ENCODE data around the gene TPX2. TPM values are rescaled to one million over a fixed set of nuclear protein-coding genes. Genes with fewer than 3 reads are reported as not detected.

The TPX2 gene
- polyA plus RNA-seq, 2 of the 4 experiments (the other 2 are of a cell fraction): 92.9 TPM

DNA sequence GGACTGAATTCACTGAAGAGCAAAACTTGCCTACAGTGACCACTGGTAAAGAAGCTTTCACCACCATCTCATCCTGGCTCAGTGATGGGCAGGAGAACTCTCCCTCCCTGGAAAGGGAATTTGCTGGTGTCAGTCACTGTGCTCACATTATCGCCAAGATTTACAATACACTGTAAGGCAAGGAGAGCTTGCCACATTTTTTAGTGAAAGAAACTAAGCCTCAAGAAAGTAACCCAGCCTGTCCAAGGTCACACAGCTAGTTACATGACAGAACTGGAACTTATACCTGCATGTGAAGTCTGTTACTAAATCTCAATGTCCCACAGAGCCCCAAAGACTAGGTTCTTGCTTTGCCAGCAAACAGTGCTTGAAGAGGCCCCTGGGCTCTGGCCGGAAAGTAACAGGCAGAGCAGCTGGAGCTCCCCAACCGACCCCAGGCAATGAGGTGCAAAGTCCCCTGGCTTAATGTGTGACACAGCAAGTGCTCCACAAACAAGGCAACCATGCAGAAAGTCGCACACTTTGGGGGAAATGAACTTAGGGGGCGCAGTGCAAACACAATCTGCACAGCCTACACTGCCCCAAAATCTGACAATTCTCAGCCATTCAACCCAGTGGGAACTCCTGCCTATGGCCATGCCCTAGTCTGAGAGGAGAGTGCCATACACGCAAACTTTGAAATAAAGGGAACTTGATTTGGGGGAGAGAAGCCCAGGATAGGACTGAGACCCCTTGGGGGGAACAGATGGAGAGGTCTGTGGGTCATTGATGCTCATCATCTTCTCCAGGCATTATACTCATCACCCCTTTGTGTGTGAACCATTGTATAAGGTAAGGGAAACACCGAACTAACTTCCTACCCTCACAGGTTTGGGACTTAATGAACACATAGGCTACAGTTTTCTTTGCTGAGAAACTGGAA lies 18.3 kb upstream of the TPX2 start:
- 2% methylated on average over 7 of the region's 7 CpGs for WGBS (ENCODE audit: missing lambda C conversion rate)
- peak; percentile 35; the same call in 1 of the 2 replicates for TF ChIP-seq HOXA7 (CRISPR knock-in tag; IDR thresholded peaks at IDR 0.05)
- 0 out of 2 replicates have a peak, but pooled peaks have one; percentile 15 for TF ChIP-seq EHF (CRISPR knock-in tag; IDR thresholded peaks at IDR 0.05)
- peak; percentile 52; the same call in 1 of the 2 replicates for TF ChIP-seq HOXB5 (CRISPR knock-in tag; IDR thresholded peaks at IDR 0.05)
- TF ChIP-seq TFCP2L1 (CRISPR knock-in tag; IDR thresholded peaks at IDR 0.05): 0 out of 2 replicates have a peak, but pooled peaks have one; percentile 56
- TF ChIP-seq JUN (IDR thresholded peaks at IDR 0.05): peak in 1 of 2 experiments; percentile 61; a peak in 2 of 5 replicates
- TF ChIP-seq SREBF2 (IDR thresholded peaks at IDR 0.05): no peak
- TF ChIP-seq, protein P1, sequence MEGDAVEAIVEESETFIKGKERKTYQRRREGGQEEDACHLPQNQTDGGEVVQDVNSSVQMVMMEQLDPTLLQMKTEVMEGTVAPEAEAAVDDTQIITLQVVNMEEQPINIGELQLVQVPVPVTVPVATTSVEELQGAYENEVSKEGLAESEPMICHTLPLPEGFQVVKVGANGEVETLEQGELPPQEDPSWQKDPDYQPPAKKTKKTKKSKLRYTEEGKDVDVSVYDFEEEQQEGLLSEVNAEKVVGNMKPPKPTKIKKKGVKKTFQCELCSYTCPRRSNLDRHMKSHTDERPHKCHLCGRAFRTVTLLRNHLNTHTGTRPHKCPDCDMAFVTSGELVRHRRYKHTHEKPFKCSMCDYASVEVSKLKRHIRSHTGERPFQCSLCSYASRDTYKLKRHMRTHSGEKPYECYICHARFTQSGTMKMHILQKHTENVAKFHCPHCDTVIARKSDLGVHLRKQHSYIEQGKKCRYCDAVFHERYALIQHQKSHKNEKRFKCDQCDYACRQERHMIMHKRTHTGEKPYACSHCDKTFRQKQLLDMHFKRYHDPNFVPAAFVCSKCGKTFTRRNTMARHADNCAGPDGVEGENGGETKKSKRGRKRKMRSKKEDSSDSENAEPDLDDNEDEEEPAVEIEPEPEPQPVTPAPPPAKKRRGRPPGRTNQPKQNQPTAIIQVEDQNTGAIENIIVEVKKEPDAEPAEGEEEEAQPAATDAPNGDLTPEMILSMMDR (IDR thresholded peaks at IDR 0.05): 0 out of 3 replicates have a peak, but pooled peaks have one; percentile 7
- TF ChIP-seq, protein P2, sequence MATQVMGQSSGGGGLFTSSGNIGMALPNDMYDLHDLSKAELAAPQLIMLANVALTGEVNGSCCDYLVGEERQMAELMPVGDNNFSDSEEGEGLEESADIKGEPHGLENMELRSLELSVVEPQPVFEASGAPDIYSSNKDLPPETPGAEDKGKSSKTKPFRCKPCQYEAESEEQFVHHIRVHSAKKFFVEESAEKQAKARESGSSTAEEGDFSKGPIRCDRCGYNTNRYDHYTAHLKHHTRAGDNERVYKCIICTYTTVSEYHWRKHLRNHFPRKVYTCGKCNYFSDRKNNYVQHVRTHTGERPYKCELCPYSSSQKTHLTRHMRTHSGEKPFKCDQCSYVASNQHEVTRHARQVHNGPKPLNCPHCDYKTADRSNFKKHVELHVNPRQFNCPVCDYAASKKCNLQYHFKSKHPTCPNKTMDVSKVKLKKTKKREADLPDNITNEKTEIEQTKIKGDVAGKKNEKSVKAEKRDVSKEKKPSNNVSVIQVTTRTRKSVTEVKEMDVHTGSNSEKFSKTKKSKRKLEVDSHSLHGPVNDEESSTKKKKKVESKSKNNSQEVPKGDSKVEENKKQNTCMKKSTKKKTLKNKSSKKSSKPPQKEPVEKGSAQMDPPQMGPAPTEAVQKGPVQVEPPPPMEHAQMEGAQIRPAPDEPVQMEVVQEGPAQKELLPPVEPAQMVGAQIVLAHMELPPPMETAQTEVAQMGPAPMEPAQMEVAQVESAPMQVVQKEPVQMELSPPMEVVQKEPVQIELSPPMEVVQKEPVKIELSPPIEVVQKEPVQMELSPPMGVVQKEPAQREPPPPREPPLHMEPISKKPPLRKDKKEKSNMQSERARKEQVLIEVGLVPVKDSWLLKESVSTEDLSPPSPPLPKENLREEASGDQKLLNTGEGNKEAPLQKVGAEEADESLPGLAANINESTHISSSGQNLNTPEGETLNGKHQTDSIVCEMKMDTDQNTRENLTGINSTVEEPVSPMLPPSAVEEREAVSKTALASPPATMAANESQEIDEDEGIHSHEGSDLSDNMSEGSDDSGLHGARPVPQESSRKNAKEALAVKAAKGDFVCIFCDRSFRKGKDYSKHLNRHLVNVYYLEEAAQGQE (IDR thresholded peaks at IDR 0.05): no peak; the same call in 1 of the 2 replicates
- ATAC-seq (no peak), DNase-seq (ENCODE audit: low read depth in 1 of 2, low spot score in 1 of 2) (no peak), FAIRE-seq (no peak)
- CTCF ChIA-PET: interaction anchor here (0.8 to 14.7 kb wide), 16 partner anchors 11 to 161 kb away, joined by 3 to 489 read pairs (median 16); partner anchors contain the start of gene COX4I2
- Histone ChIP-seq H3K9me3 (no peaks in the 10 kb centered on the region), H3K27ac (peak overlapping the region; percentile 95 to 96), H3K4me1 (peaks cover 38% of the 10 kb centered on the region), H3K4me2 (peak overlapping the region; percentile 80), H3K4me3 (peak overlapping the region; percentile 68)
- POLR2A ChIA-PET: interaction anchor here (0.8 to 5.5 kb wide), 11 partner anchors 8 to 160 kb away, joined by 3 to 90 read pairs (median 5); partner anchors contain the start of gene ID1

DNA sequence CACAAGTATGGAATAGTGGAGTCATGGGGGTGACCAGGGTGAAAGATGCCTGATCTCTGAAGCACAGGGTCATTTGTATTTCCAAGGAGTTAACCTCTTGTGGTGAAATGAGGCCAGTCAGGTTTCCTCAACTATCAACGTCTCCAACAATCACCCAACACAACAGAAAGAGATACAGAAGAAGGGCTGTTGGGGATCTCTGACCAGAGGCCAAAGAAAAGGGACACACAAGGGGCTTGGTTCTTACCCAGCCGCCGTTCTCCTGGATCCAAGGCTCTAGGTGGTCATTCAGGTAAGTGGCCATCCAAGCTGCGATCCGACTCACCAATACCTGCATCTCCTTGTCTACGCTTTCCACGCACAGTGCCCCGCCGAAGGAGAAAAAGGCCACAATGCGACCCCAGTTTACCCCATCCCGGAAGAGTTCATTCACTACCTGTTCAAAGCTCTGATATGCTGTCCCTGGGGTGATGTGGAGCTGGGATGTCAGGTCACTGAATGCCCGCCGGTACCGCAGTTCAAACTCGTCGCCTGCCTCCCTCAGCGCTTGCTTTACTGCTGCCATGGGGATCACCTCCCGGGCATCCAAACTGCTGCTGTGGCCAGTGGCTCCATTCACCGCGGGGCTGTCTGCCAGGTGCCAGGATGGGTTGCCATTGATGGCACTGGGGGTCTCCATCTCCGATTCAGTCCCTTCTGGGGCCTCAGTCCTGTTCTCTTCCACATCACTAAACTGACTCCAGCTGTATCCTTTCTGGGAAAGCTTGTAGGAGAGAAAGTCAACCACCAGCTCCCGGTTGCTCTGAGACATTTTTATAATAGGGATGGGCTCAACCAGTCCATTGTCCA lies 17.5 kb upstream of the TPX2 start:
- peak overlapping the region; percentile 80 for H3K4me2 ChIP-seq
- H3K27ac ChIP-seq: peak overlapping the region; percentile 95 to 96
- ATAC-seq (no peak), DNase-seq (ENCODE audit: low read depth in 1 of 2, low spot score in 1 of 2) (no peak), FAIRE-seq (no peak)
- no peaks in the 10 kb centered on the region for H3K9me3 ChIP-seq
- peaks cover 29% of the 10 kb centered on the region for H3K4me1 ChIP-seq
- POLR2A ChIA-PET: interaction anchor here (0.6 to 5.5 kb wide), 12 partner anchors 9 to 113 kb away, joined by 3 to 90 read pairs (median 14); partner anchors contain the start of gene TPX2
- H3K4me3 ChIP-seq: peak overlapping the region; percentile 68
- WGBS (ENCODE audit: missing lambda C conversion rate): 1% methylated on average over 16 of the region's 22 CpGs
- CTCF ChIA-PET: interaction anchor here (1.1 to 14.7 kb wide), 13 partner anchors 11 to 162 kb away, joined by 3 to 489 read pairs (median 37); partner anchors contain the start of gene COX4I2
- TF ChIP-seq EHMT2 (IDR thresholded peaks at IDR 0.05; ENCODE audit: low read depth) (no peak), RAD21 (conservative IDR thresholded peaks at IDR 0.05 in 1 of 2, IDR thresholded peaks at IDR 0.05 in 1 of 2) (no peak), ELK1 (IDR thresholded peaks at IDR 0.05; ENCODE audit: low read depth, low read length) (no peak), NPAS2 (CRISPR knock-in tag; IDR thresholded peaks at IDR 0.05; ENCODE audit: borderline replicate concordance) (no peak), HOXB13 (CRISPR knock-in tag; IDR thresholded peaks at IDR 0.05; ENCODE audit: low read depth) (0 out of 2 replicates have a peak, but pooled peaks have one; percentile 8), NFE2L2 (conservative IDR thresholded peaks at IDR 0.05; ENCODE audit: low read length) (no peak), CEBPB (IDR thresholded peaks at IDR 0.05) (no peak), JUN (IDR thresholded peaks at IDR 0.05) (peak in 1 of 2 experiments; percentile 0; a peak in 2 of 5 replicates)
- TF ChIP-seq, protein P2 (IDR thresholded peaks at IDR 0.05): no peak
- TF ChIP-seq, protein P1 (IDR thresholded peaks at IDR 0.05): no peak
